Right lobe of liver (tissue), 6 donors: ENCODE data around the gene CALD1. TPM values are rescaled to one million over a fixed set of nuclear protein-coding genes. Genes with fewer than 3 reads are reported as not detected.

Experiments
- ATAC-seq, 4 donors: fragments of 200-7000 bp; cut with Tn5 transposase; one replicate each; pipeline ENCODE4 v1.9.1; 2020; ENCODE audit warnings: mild to moderate bottlenecking in 4 of 4, moderate library complexity in 4 of 4
- DNase-seq, 3 donors: peaks; one replicate each; pipeline ENCODE4 v3.0.0-alpha.2; 2020
- H3K27ac ChIP-seq, 3 donors: fragments of 200-600 bp; one replicate each; pipeline ENCODE4 v1.8.0; 2022
- H3K27me3 ChIP-seq, 2 donors: fragments of 200-600 bp; one replicate each; pipeline ENCODE4 v1.8.0; 2022
- H3K36me3 ChIP-seq, 4 donors: fragments of 200-600 bp; sonication (generic) in 1 of 4; one replicate each; pipeline versions ENCODE4 v1.5.1 to v1.8.0; 2017 to 2022; ENCODE audit warnings: control low read depth in 1 of 4
- H3K4me1 ChIP-seq, 4 donors: fragments of 200-600 bp; sonication (generic) in 1 of 4; one replicate each; pipeline versions ENCODE4 v1.5.1 to v1.8.0; 2017 to 2022; ENCODE audit warnings: control low read depth in 1 of 4
- H3K4me3 ChIP-seq, 3 donors: fragments of 200-600 bp; one replicate each; pipeline ENCODE4 v1.8.0; 2022
- H3K9me3 ChIP-seq, 4 donors: fragments of 200-600 bp; sonication (generic) in 1 of 4; one replicate each; pipeline versions ENCODE4 v1.5.1 to v1.8.0; 2017 to 2022; ENCODE audit warnings: control low read depth in 1 of 4
- CTCF ChIP-seq, 4 donors: fragments of 200-600 bp in 3 of 4; fragments of 450-650 bp in 1 of 4; IDR thresholded peaks; one replicate each; pipeline versions ENCODE4 v1.5.1 to v1.8.0; 2016 to 2022; ENCODE audit warnings: antibody characterized with exemption in 4 of 4, mild to moderate bottlenecking in 2 of 4
- POLR2A ChIP-seq: fragments of 450-650 bp; IDR thresholded peaks from one replicate; pipeline ENCODE4 v1.6.1; 2017; ENCODE audit warnings: antibody characterized with exemption, mild to moderate bottlenecking
- WGBS: methylation state at CpG from one replicate; pipeline ENCODE4 v1.1.6; 2018; ENCODE audit warnings: low coverage, low lambda C conversion rate; ENCODE audit not compliant: insufficient coverage; ENCODE audit errors: missing lambda C conversion rate; 5-methylcytosine and 5-hydroxymethylcytosine counted together
- intact Hi-C, 2 donors: fragments of 100-400 bp; cut with DNase I; formaldehyde crosslinking; loops; one replicate each; pipeline versions ENCODE4 v1.11.2 to v1.14.1; 2022
- total RNA-seq, 6 experiments: library from RNA; depleted of rRNA in 2 of 6; stranded (reverse); fragments of >200 nt in 2 of 6; fragmentation: NEBNext Ultra II Directional in 3 of 6; extraction: Animal tissue kit (Norgen Biotek cat#: 25700) in 3 of 6; gene quantifications; one replicate each; pipeline versions ENCODE4 v1.1.0 to v1.2.4, GENCODE V29; 2016 to 2023
- donor health status: DM: no; HTN: yes; CAD: no.
- donor health status: DM: no; HTN: no; CAD: no.
- donor health status: DM: no; HTN: no; CAD: no.
- donor health status: DM: no; HTN: yes; CAD: no.
- donor health status: DM: no; HTN: yes; CAD: no.

CALD1 gene
- total RNA-seq, 6 experiments from 2014 or later = 110 to 181 (median 131) TPM

GRCh38 chr7:134771111-134771510, 8.3 kb upstream of the CALD1 start:
- intact Hi-C loops = no loop called here
- H3K36me3 ChIP-seq = no peaks in the 10 kb centered on the region
- ATAC-seq (no peak), DNase-seq (no peak)
- no peaks in the 10 kb centered on the region for H3K4me1 ChIP-seq
- no peaks in the 10 kb centered on the region for H3K9me3 ChIP-seq
- H3K27me3 ChIP-seq = no peaks in the 10 kb centered on the region
- TF ChIP-seq POLR2A (no peak), CTCF (IDR thresholded peaks at IDR 0.05) (no peak)
- no peak overlapping the region for H3K27ac ChIP-seq
- no peak overlapping the region for H3K4me3 ChIP-seq
- WGBS = 77% methylated on average over 3 of the region's 3 CpGs

DNA sequence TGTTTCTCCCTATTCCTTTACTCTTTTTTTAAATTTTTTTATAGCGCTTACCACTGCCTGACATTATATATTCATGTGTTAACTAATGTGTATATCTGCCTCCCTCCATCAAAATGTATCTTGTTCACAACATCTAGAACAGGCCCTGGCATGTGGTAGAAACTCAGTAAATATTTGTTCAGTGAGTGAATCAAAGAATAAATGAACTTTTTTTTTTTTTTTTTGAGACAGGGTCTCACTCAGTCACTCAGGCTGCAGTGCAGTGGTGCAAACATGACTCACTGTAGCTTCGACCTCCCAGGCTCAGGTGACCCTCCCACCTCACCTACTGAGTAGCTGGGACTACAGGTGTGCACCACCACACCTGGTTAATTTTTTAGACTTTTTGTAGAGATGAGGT, 7.5 kb upstream of the CALD1 start:
- Histone ChIP-seq H3K27me3 (no peaks in the 10 kb centered on the region), H3K27ac (no peak overlapping the region), H3K4me3 (no peak overlapping the region), H3K9me3 (no peaks in the 10 kb centered on the region), H3K36me3 (no peaks in the 10 kb centered on the region), H3K4me1 (no peaks in the 10 kb centered on the region)
- TF ChIP-seq POLR2A (no peak), CTCF (IDR thresholded peaks at IDR 0.05) (no peak)
- 96% methylated on average over 2 of the region's 2 CpGs for WGBS
- ATAC-seq (peak in 1 of 4 donors; percentile 33), DNase-seq (no peak)
- intact Hi-C loops = no loop called here

DNA sequence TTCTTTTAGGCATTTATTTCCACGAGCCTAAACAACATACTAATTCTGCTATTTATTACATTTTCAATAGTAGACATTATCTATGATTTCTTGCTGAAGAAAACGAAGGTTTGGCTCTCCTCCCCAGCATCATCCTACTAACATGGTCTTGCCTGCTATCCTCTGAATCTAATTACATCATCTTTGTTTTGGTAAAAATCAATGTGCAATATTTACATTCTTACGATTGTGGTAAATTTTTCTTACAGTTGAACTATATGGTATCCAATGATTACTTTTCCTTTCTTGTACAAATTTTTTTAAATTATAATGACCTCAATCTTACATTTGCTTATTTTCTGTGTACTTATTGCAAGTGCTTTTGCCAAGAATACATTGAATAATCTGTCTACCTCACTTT, 7.0 kb upstream of the CALD1 start:
- no peak for ATAC-seq
- no peak for TF ChIP-seq CTCF (IDR thresholded peaks at IDR 0.05)
- no peak for TF ChIP-seq POLR2A
- 48% methylated on average over 3 of the region's 3 CpGs for WGBS
- H3K9me3 ChIP-seq = no peaks in the 10 kb centered on the region
- H3K36me3 ChIP-seq = no peaks in the 10 kb centered on the region
- no peaks in the 10 kb centered on the region for H3K27me3 ChIP-seq
- intact Hi-C loops = no loop called here
- no peak overlapping the region for H3K27ac ChIP-seq
- no peak for DNase-seq
- no peak overlapping the region for H3K4me3 ChIP-seq
- H3K4me1 ChIP-seq = no peaks in the 10 kb centered on the region

- H3K4me3 ChIP-seq = no peak overlapping the region
- ATAC-seq = no peak
- H3K9me3 ChIP-seq = no peaks in the 10 kb centered on the region
These were observed 6.3 kb upstream of the CALD1 start for GRCh38 chr7:134773164-134773563.

More at GRCh38 chr7:134773164-134773563, 6.3 kb upstream of the CALD1 start:
- no peaks in the 10 kb centered on the region for H3K4me1 ChIP-seq
- H3K36me3 ChIP-seq = no peaks in the 10 kb centered on the region
- H3K27me3 ChIP-seq = no peaks in the 10 kb centered on the region
- 83% methylated on average over 3 of the region's 4 CpGs for WGBS
- no peak overlapping the region for H3K27ac ChIP-seq
- intact Hi-C loops = no loop called here
- DNase-seq = no peak
- TF ChIP-seq CTCF (IDR thresholded peaks at IDR 0.05) = no peak
- TF ChIP-seq POLR2A = no peak
